Thymus (tissue), 11 donors: ENCODE data around the gene ACSM2B. TPM values are rescaled to one million over a fixed set of nuclear protein-coding genes. Genes with fewer than 3 reads are reported as not detected.
"Not testable (repeated sequence)": the region's sequence is repeated elsewhere in the genome, so short reads cannot be mapped to it uniquely, and the experiment has no call there.

Experiments used
- DNase-seq, 9 donors: peaks; one replicate each; pipeline ENCODE4 v3.0.0-alpha.2; 2013; ENCODE audit warnings: low spot score in 9 of 9, low read depth in 6 of 9, missing footprints in 1 of 9
- H3K27ac ChIP-seq, 2 donors: one replicate each; pipeline ENCODE4 v1.5.1; 2013; ENCODE audit warnings: control low read depth in 1 of 2, low read depth in 1 of 2, low read length in 1 of 2, mild to moderate bottlenecking in 1 of 2, moderate library complexity in 1 of 2
- H3K27me3 ChIP-seq, 2 donors: one replicate each; pipeline ENCODE4 v1.5.1; 2013; ENCODE audit warnings: low read length in 1 of 2; ENCODE audit not compliant: control insufficient read depth in 2 of 2, insufficient read depth in 1 of 2
- H3K36me3 ChIP-seq, 2 donors: one replicate each; pipeline ENCODE4 v1.5.1; 2013; ENCODE audit warnings: low read length in 1 of 2, mild to moderate bottlenecking in 1 of 2, moderate library complexity in 1 of 2; ENCODE audit not compliant: control insufficient read depth in 2 of 2, insufficient read depth in 2 of 2
- H3K4me1 ChIP-seq, 2 donors: one replicate each; pipeline ENCODE4 v1.5.1; 2013; ENCODE audit warnings: low read length in 2 of 2; ENCODE audit not compliant: control insufficient read depth in 2 of 2, insufficient read depth in 2 of 2
- H3K4me3 ChIP-seq, 2 donors: one replicate each; pipeline ENCODE4 v1.5.1; 2013; ENCODE audit warnings: low read length in 2 of 2, control low read depth in 1 of 2, mild to moderate bottlenecking in 1 of 2
- H3K9me3 ChIP-seq, 2 donors: one replicate each; pipeline ENCODE4 v1.5.1; 2013; ENCODE audit warnings: low read length in 1 of 2, mild to moderate bottlenecking in 1 of 2; ENCODE audit not compliant: control insufficient read depth in 2 of 2, insufficient read depth in 1 of 2
- WGBS: extraction: QIAGEN DNeasy Blood & Tissue Kit; methylation state at CpG from one replicate; pipeline ENCODE4 v1.1.7; 2013; 5-methylcytosine and 5-hydroxymethylcytosine counted together
- polyA plus RNA-seq: library from polyadenylated mRNA; stranded (reverse); fragments of 200-250 nt; gene quantifications from one replicate; pipeline ENCODE4 v1.2.3, GENCODE V29; 2013
- total RNA-seq: library from RNA; stranded (reverse); fragments of 120-200 nt; gene quantifications from one replicate; pipeline ENCODE4 v1.2.4, GENCODE V29; 2013
- donor health status: healthy.

ACSM2B gene
- total and polyA plus RNA-seq, 2 donors, result 0.23 TPM; not detected in 1

GRCh38 chr16:20599475-20599874 is 23.3 kb upstream of the ACSM2B start:
- not testable (repeated sequence) for H3K4me3 ChIP-seq, H3K9me3 ChIP-seq, DNase-seq, H3K27me3 ChIP-seq, H3K4me1 ChIP-seq, H3K36me3 ChIP-seq, H3K27ac ChIP-seq
- 92% methylated on average over 5 of the region's 5 CpGs for WGBS

DNA sequence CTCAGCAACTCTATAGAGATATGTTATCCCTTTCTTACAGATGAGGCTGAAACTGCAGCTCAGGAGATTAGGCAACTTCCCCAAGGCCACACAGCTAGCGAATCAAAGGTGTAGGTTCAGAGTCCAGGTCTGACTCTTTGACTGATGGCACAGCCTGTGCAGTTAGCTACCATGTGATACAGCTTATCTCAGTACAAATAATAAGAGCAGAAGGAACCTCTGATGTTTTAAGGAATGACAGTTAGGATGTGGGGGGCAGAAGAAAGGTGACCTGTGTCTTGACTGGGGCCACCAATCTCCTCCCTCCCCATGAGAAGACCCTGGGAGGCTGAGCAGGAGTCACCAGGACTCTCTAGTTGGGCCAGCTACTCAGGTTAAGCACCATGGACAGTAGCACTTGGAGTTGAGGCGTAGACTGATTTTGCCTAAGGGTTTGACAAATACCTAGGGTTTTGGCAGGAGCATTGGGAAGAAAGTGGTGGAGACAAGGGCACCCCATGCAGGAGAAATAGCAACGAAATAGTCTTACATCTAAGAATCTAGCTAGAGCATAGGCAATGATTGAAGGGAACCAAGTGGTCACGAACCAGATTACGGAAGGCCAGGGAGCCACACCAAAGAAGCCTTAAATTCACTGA is 22.8 kb upstream of the ACSM2B start:
- Histone ChIP-seq H3K36me3 (no peaks in the 10 kb centered on the region), H3K4me1 (no peaks in the 10 kb centered on the region), H3K27ac (no peak overlapping the region), H3K9me3 (no peaks in the 10 kb centered on the region), H3K4me3 (no peak overlapping the region), H3K27me3 (no peaks in the 10 kb centered on the region)
- WGBS, result 67% methylated on average over 5 of the region's 5 CpGs
- DNase-seq, result no peak

- not testable (repeated sequence) for H3K27me3 ChIP-seq, H3K36me3 ChIP-seq, H3K27ac ChIP-seq, H3K4me1 ChIP-seq, DNase-seq, H3K9me3 ChIP-seq, H3K4me3 ChIP-seq
- WGBS, result 60% methylated on average over 2 of the region's 2 CpGs
Measured at GRCh38 chr16:20595694-20596093, 19.5 kb upstream of the ACSM2B start.

- not testable (repeated sequence) for H3K4me3 ChIP-seq, H3K36me3 ChIP-seq, H3K4me1 ChIP-seq, H3K9me3 ChIP-seq, DNase-seq, H3K27me3 ChIP-seq, H3K27ac ChIP-seq
- 92% methylated on average over 2 of the region's 2 CpGs for WGBS
Measured at GRCh38 chr16:20595068-20595467, 18.9 kb upstream of the ACSM2B start.

- not testable (repeated sequence) for H3K4me1 ChIP-seq, DNase-seq, H3K36me3 ChIP-seq, H3K9me3 ChIP-seq, H3K4me3 ChIP-seq, H3K27me3 ChIP-seq, H3K27ac ChIP-seq
- 87% methylated on average over 1 of the region's 1 CpG for WGBS
Measured at GRCh38 chr16:20592780-20593179, 16.6 kb upstream of the ACSM2B start.

DNA sequence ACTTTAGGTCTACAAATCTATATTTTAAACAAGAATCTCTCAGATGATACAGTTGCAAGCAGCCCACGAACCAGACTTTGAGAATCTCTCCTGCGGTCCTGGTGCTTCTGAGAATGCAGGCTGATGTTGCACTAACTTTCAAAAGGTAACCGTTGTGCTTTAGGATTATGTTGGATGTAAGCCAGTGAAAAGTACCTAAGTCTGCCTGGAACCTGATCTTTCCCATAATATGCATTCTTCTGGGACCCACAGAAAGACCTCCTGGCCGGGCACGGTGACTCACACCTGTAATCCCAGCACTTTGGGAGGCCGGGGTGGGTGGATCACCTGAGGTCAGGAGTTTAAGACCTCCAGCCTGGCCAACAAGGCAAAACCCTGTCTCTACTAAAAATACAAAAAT is 13.3 kb upstream of the ACSM2B start:
- H3K27me3 ChIP-seq, H3K4me1 ChIP-seq, H3K9me3 ChIP-seq, H3K27ac ChIP-seq, H3K36me3 ChIP-seq, DNase-seq, H3K4me3 ChIP-seq: not testable (repeated sequence)
- 88% methylated on average over 6 of the region's 6 CpGs for WGBS

- H3K4me1 ChIP-seq, DNase-seq, H3K36me3 ChIP-seq, H3K27me3 ChIP-seq, H3K4me3 ChIP-seq, H3K9me3 ChIP-seq, H3K27ac ChIP-seq: not testable (repeated sequence)
- WGBS, result 90% methylated on average over 2 of the region's 2 CpGs
Measured at GRCh38 chr16:20587645-20588074, 11.5 kb upstream of the ACSM2B start.

DNA sequence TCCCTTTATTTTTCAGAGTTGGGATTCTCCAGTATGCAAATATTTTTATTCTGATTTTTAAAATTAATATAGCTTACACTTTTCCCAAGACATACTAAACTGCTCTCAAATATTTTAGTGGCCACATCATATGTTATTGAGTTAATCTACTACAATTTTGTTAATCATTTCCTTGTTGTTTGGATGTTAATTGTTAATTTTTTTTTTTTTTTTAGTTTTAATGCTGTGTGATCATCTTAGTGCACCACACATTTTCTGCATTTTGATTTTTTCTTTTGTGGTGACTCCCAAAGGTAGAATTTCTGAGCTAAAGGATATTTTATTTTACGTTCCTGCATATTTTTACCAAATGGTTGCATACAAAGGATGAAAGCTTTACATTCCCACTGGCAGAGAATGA is 10.5 kb upstream of the ACSM2B start:
- not testable (repeated sequence) for H3K36me3 ChIP-seq, H3K9me3 ChIP-seq, H3K27me3 ChIP-seq, H3K4me3 ChIP-seq, H3K27ac ChIP-seq, H3K4me1 ChIP-seq, DNase-seq
- 95% methylated on average over 1 of the region's 1 CpG for WGBS

DNA sequence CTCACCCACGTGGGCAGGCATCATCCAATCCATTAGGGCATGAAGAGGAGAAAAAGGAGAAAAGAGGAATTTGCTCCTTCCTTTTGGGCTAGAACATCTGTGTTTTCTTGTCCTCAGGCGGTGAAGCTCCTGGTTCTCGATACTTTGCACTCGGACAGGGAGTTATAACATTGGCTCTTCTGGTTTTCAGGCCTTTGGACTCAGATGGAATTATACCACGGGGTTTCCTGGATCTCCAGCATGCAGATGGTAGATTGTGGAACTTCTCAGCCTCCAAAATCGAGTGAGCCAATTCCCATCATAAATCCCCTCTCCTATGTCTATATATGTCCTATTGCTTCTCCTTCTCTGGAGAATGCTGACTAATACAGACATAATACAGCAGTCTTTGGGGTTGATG is 9.9 kb upstream of the ACSM2B start:
- H3K4me3 ChIP-seq, H3K9me3 ChIP-seq, H3K4me1 ChIP-seq, H3K36me3 ChIP-seq, DNase-seq, H3K27me3 ChIP-seq, H3K27ac ChIP-seq: not testable (repeated sequence)
- 83% methylated on average over 6 of the region's 6 CpGs for WGBS
